ENCODE data around the gene CCR9.

The CCR9 gene

GRCh38 chr3:45940004-45940780 is 53.8 kb downstream of the CCR9 start:
- DNase-seq: no peak

- no peak for DNase-seq
These were observed 54.5 kb downstream of the CCR9 start for GRCh38 chr3:45940781-45941365.

GRCh38 chr3:45942051-45942825 is 55.9 kb downstream of the CCR9 start:
- DNase-seq: no peak

GRCh38 chr3:45943207-45943846 is 57.0 kb downstream of the CCR9 start, which contains the start of gene CXCR6:
TSS of gene CXCR6 (plus strand) at chr3:45943464. CDS start at chr3:45946482, 3,018 bp downstream.
- no peak for DNase-seq

- DNase-seq: no peak
These were observed 58.7 kb downstream of the CCR9 start for GRCh38 chr3:45944830-45945620.

GRCh38 chr3:45946307-45946706 is 60.0 kb downstream of the CCR9 start:
- DNase-seq: no peak

GRCh38 chr3:45946875-45947274 is 60.5 kb downstream of the CCR9 start:
- no peak for DNase-seq

GRCh38 chr3:45947361-45947760 is 61.0 kb downstream of the CCR9 start:
- DNase-seq: no peak

GRCh38 chr3:45948311-45948781 is 62.0 kb downstream of the CCR9 start:
- no peak for DNase-seq

GRCh38 chr3:45948881-45949280 is 62.5 kb downstream of the CCR9 start:
- DNase-seq: no peak

GRCh38 chr3:45949432-45949831 is 63.1 kb downstream of the CCR9 start:
- DNase-seq: no peak

GRCh38 chr3:45950131-45950530 is 63.8 kb downstream of the CCR9 start:
- no peak for DNase-seq

- DNase-seq: no peak
These were observed 64.6 kb downstream of the CCR9 start for GRCh38 chr3:45950686-45951600.

- DNase-seq: no peak
These were observed 65.6 kb downstream of the CCR9 start for GRCh38 chr3:45951946-45952345.

GRCh38 chr3:45952456-45952855 is 66.1 kb downstream of the CCR9 start:
- no peak for DNase-seq

Measured in kidney glomerular epithelial cell (primary cell).